Activated naive CD8-positive, alpha-beta T cell treated with anti-CD3 and anti-CD28 coated beads, Interleukin-2, amount 50 U/mL, for 24 hours (primary cell): ENCODE data around the gene IQCE.

ENCODE experiments used
- ATAC-seq: fragments of 150-1000 bp; cut with Tn5 transposase; one replicate; pipeline ENCODE4 v1.10.0; 2021
- DNase-seq: peaks from one replicate; pipeline ENCODE4 v3.0.0; 2021
- H3K27ac Mint-ChIP-seq: one replicate; pipeline ENCODE4 v1.8.0; 2021; ENCODE audit warnings: mild to moderate bottlenecking, mixed read lengths
- H3K27me3 Mint-ChIP-seq: one replicate; pipeline ENCODE4 v1.8.0; 2021; ENCODE audit warnings: mixed read lengths
- H3K36me3 Mint-ChIP-seq: one replicate; pipeline ENCODE4 v1.8.0; 2021; ENCODE audit warnings: low read depth, mixed read lengths
- H3K4me1 Mint-ChIP-seq: one replicate; pipeline ENCODE4 v1.8.0; 2021; ENCODE audit warnings: mixed read lengths
- H3K4me3 Mint-ChIP-seq: one replicate; pipeline ENCODE4 v1.8.0; 2021; ENCODE audit warnings: mild to moderate bottlenecking, moderate library complexity, mixed read lengths
- H3K9me3 Mint-ChIP-seq: one replicate; pipeline ENCODE4 v1.8.0; 2021; ENCODE audit warnings: mixed read lengths

Gene IQCE

DNA sequence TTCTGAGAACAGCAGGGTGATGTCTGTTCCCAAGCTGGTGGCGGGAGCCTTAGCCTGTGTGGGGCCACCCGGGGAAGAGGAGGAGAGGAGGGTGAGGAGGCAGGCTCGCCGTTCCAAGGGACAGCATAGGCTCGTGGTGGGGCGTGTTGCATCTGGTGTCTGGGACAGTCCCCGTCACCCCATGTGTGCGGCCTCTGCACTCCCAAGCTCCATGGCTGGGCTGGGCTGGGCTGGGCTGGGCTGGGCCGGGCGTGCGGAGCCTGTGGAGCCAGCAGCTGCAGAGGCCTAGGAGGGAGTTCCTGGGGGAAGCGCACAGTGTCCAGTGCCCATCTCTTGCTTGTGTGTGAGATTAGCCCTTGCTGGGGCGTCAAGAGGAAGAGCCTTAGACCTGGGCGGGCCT lies 52.1 kb downstream of the IQCE start:
- H3K9me3 Mint-ChIP-seq = no peaks in the 10 kb centered on the region
- ATAC-seq (no peak), DNase-seq (no peak)
- no peaks in the 10 kb centered on the region for H3K36me3 Mint-ChIP-seq
- no peak overlapping the region for H3K27ac Mint-ChIP-seq
- peaks cover 10% of the 10 kb centered on the region for H3K4me1 Mint-ChIP-seq
- no peak overlapping the region for H3K4me3 Mint-ChIP-seq
- no peaks in the 10 kb centered on the region for H3K27me3 Mint-ChIP-seq

DNA sequence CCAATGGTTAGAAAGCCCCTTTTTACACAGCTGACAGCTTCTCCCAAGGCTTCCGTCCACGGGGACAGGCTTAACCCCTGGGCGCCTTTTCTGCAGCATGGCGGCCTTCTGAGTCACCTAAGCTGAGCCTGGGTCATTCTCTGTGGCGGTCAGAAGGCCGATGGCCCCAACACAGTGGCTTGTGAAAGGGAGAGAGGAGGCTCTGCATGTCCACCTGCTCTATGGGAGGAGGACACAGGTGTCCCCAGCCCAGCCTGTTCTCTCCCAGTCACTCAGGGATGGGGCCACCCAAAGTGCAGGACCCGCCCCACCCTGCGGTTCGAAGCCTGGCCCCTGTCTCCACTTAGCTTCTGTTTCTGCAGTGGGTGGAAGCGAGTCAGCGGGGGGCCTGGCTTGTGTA lies 52.6 kb downstream of the IQCE start:
- Mint-ChIP-seq H3K9me3 (no peaks in the 10 kb centered on the region), H3K27me3 (no peaks in the 10 kb centered on the region), H3K4me3 (no peak overlapping the region), H3K36me3 (no peaks in the 10 kb centered on the region), H3K27ac (no peak overlapping the region), H3K4me1 (peaks cover 10% of the 10 kb centered on the region)
- peak; percentile 26 for ATAC-seq
- no peak for DNase-seq

DNA sequence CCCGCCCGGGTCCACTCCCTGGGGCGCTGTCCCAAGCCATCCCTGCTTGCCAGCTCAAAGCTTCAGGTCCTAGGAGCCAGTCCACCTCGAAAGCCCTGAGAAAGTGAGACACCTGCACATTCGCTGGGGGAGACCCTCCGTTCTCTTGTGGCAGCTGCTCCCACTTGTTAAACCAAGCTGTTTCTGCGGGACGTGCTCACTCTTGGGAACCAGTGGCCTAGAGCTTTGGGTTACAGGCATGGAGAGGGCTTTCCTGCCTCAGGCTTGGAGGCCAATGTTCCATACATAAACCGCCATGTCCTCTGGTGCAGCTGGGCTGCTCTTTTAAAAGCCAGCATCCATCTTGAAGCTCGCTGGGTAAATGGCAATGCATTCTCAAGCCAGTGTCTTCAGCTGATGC lies 53.1 kb downstream of the IQCE start:
- Mint-ChIP-seq H3K4me1 (peaks cover 10% of the 10 kb centered on the region), H3K27ac (no peak overlapping the region), H3K9me3 (no peaks in the 10 kb centered on the region), H3K36me3 (no peaks in the 10 kb centered on the region), H3K27me3 (no peaks in the 10 kb centered on the region), H3K4me3 (no peak overlapping the region)
- no peak for ATAC-seq
- DNase-seq = no peak

DNA sequence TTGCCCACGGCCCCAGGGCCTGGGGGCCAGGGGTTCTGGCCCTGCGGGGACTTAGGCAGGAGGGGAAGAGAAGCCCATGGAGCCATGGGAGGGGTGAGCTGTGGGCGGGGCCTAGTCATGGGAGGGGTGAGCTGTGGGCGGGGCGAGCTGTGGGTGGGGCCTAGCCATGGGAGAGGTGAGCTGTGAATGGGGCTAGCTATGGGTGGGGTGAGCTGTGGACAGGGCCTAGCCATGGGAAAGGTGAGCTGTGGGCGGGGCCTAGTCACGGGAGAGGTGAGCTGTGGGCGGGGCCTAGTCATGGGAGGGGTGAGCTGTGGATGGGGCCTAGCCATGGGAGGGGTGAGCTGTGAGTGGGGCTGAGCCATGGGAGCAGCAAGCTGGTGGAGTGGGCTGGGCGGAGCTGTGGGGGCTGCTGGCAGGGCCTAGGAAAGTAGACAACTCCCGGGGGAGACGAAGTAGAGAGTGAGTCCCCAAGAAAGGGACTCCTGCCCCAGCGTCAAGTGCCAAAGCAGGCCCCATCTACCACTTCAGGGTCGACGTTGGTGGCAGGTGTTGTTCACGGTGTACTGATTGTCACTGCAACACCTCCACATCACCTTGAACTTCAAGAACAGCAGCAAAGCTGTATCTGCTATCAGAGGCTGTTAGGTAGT lies 53.8 kb downstream of the IQCE start:
- H3K9me3 Mint-ChIP-seq = no peaks in the 10 kb centered on the region
- ATAC-seq (no peak), DNase-seq (no peak)
- no peaks in the 10 kb centered on the region for H3K36me3 Mint-ChIP-seq
- H3K4me3 Mint-ChIP-seq = no peak overlapping the region
- no peaks in the 10 kb centered on the region for H3K27me3 Mint-ChIP-seq
- H3K4me1 Mint-ChIP-seq = peaks cover 10% of the 10 kb centered on the region
- H3K27ac Mint-ChIP-seq = no peak overlapping the region

DNA sequence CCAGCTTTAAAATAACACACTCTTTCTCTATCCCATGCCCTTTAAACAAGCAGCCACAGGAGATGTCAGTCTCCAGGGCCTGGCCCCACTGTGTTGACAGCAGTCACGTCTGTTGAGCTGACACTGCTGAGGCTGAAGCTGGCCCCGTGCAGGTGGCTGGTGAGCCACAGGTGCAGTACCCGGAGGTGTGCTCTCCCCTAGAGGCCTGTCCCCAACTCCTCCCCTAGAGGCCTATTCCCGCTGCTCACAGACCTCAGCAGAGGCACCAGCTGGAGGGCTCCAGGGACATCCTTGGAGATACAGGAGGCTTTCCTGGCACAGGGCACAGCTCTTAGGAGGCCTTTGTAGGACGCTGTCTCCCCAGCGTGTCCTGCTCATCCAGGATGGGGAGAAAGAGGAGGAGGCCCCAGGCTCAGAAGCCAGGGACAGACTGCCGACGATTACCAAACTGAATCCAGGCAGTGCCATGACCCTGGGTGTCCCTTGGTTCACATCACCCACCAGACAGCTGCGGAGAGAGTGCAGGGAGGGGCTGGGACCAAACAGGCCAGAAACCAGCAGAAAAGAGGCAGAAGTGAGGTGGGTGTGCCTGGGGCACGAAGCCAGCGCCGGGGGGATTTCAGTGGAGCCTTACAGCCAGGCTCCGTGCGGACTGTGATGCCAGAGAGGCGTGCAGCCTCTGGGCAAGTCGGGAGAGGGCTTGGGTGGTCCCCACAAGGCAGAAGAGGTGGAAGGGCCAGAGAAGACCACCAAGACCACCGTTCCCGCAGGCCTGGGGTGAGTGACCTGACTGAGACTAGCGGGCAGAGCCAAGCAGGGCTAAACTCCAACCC lies 54.5 kb downstream of the IQCE start:
- Mint-ChIP-seq H3K4me3 (no peak overlapping the region), H3K27ac (no peak overlapping the region), H3K27me3 (no peaks in the 10 kb centered on the region), H3K36me3 (no peaks in the 10 kb centered on the region), H3K9me3 (no peaks in the 10 kb centered on the region), H3K4me1 (peaks cover 7% of the 10 kb centered on the region)
- DNase-seq = no peak
- no peak for ATAC-seq

DNA sequence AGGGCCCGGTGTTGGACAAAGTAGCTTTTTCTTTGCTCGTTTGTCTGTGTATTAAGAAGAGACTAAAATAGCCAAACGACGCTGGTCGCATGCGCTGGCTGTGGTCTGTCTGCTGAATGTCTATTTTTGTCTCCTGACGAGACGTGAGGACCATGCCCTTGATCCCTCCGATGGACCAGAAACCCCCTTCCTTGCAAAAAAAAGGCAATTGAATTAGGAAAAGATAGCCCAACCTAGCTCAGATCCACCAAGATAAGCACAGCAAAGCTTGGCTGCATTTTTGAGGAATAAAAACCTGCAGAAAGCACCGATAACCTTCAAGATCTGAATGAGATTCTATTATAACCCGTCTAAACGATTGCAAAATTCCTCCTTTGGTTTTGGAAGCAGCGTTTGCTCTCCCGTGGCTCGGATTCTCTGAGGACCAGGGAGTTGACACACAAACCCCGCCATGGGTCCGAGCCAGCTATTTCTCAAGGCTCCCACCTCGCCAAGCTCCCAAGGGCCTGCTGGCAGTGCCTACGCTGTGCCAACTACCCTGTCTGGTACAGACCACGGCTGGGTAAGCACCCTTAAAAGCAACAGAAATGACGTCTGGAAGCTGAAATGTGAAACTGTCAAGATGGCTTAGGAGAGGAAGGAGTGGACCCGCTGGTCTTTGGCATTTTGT lies 55.3 kb downstream of the IQCE start:
- Mint-ChIP-seq H3K36me3 (no peaks in the 10 kb centered on the region), H3K27me3 (no peaks in the 10 kb centered on the region), H3K4me3 (no peak overlapping the region), H3K27ac (no peak overlapping the region), H3K9me3 (no peaks in the 10 kb centered on the region), H3K4me1 (peaks cover 1% of the 10 kb centered on the region)
- DNase-seq (no peak), ATAC-seq (no peak)

DNA sequence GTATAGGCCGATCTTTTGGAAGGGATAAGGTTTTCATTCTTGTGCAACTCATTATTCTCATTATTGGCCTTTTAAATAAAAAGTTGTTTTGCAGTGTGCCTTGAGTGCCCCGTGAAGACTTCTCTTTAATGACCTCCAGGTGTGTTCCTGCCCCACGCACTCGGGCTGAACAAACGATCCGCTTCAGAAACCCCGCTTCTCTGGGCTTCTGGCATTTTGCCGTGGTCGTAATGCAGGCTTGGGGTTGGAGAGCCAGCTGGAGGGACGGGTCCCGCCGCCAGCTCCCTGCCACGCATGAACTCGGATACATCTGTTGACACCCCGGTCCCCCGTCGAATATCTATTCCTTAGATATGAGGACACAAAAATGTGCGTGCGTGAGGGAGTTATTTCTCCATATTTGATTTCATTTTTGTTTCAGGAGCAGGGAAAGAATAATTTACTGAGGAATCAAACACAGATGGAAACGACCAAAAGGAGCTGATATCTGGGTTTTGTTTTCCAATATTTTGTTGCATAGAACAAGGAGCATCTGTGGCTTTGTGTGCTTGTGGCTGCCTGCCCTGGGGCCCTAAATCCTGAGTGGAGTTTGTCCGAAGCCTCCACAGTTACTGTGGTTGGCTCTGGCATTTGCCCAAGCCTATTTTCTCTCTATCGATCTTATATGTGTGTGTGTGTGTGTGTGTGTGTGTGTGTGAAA lies 56.0 kb downstream of the IQCE start:
- no peak overlapping the region for H3K27ac Mint-ChIP-seq
- H3K36me3 Mint-ChIP-seq = no peaks in the 10 kb centered on the region

DNA sequence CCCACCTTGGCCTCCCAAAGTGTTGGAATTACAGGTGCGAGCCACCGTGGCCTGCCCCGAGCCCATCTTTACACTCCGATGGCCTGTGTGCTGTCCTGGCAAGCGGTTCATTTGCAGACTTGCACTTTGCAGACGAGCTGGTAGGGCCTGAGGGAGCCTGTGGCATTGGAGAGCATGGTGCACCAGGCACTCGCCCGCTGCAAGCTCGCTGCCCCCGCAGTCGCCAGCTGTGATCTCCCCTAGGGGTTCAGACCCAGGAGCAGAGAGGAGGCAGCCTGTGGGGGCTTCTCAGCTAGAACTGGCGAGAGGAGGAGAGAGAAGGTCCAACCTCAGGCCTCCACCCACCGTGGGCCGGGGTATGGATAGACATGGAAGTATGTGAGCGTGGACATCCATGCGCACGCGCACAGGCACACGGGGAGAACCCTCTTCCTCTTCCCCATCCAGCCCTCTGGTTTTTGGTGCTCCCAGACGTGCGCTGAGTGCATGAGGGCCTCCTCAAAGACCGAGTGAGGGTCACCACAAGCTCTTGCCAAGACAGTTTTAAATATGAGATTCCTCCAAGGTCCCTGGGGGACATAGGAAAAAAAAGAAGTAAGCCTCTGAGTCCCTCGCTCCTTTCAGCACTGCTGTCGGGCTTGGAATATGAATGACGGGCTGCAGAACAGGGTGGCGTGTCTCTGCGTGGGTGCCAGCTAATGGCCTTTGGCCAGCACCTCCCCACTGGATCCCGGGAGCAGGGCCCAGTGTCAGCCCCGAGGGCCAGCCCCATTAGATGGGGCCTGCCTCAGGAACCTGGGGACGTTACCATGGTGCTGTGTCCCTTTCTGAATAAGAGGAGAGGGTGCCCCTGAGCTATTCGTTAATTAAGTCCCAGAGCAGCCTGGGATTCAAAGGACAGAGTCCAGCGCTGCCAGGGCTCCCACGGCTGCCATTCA lies 57.9 kb downstream of the IQCE start:
- no peaks in the 10 kb centered on the region for H3K4me1 Mint-ChIP-seq
- H3K27ac Mint-ChIP-seq = no peak overlapping the region
- no peaks in the 10 kb centered on the region for H3K9me3 Mint-ChIP-seq
- no peaks in the 10 kb centered on the region for H3K36me3 Mint-ChIP-seq
- no peak for DNase-seq
- no peaks in the 10 kb centered on the region for H3K27me3 Mint-ChIP-seq
- no peak overlapping the region for H3K4me3 Mint-ChIP-seq
- no peak for ATAC-seq

More for the DNA sequence above, 56.0 kb downstream of the IQCE start:
- H3K4me1 Mint-ChIP-seq = no peaks in the 10 kb centered on the region
- H3K4me3 Mint-ChIP-seq = no peak overlapping the region
- no peaks in the 10 kb centered on the region for H3K9me3 Mint-ChIP-seq
- H3K27me3 Mint-ChIP-seq = no peaks in the 10 kb centered on the region
- no peak for ATAC-seq
- DNase-seq = no peak

DNA sequence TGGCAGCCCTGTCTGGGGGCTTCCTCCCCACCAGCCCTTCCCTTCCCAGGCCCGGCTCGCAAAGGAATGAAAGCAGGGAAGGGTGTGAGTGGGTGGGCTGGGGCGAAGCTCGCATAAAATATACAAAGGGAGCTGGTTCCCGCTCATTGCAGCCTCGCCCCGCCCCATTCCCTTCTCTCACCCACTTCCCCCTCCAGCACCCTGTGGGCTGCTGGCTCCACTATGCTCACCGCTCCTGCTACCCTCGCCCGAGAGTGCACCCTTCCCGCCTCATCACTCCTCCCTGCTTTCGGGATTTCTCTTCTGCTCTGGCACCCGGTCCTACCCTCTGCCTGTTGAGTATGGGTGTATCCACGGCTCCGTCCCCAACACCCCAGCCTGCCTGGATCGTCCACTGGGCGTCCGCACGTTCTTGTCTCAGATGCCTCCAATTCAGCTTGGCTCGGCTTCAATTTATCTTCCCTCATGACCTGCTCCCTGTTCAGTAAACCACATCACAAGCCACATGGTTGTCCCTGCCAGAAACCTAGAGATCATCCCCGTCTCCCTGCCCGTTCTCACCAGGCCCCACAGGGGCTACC lies 58.6 kb downstream of the IQCE start:
- Mint-ChIP-seq H3K36me3 (no peaks in the 10 kb centered on the region), H3K27ac (no peak overlapping the region), H3K4me1 (no peaks in the 10 kb centered on the region), H3K9me3 (no peaks in the 10 kb centered on the region), H3K27me3 (no peaks in the 10 kb centered on the region), H3K4me3 (no peak overlapping the region)
- ATAC-seq = no peak
- DNase-seq = no peak

DNA sequence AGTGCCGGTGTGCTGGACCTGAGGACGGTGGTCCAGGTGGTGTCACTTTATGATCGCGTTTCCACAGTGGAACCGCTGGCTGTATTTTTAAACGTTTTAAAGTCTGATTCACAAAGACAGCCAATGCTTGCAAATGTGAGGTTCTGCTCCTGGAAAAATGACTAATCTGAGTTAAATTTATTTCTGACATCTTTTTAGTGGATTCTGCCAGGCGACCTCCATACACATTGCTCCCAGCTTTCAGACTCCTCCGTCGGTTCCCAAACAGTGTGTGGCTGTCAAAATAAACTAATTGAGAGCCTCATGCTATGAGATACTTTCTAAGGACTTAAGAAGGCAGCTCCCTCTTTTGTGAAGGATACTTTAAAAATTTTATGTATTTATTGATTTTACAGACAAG lies 60.3 kb downstream of the IQCE start:
- H3K4me3 Mint-ChIP-seq = no peak overlapping the region
- no peaks in the 10 kb centered on the region for H3K36me3 Mint-ChIP-seq
- H3K27ac Mint-ChIP-seq = no peak overlapping the region
- ATAC-seq = no peak
- H3K4me1 Mint-ChIP-seq = no peaks in the 10 kb centered on the region
- no peaks in the 10 kb centered on the region for H3K9me3 Mint-ChIP-seq
- no peak for DNase-seq
- H3K27me3 Mint-ChIP-seq = no peaks in the 10 kb centered on the region

DNA sequence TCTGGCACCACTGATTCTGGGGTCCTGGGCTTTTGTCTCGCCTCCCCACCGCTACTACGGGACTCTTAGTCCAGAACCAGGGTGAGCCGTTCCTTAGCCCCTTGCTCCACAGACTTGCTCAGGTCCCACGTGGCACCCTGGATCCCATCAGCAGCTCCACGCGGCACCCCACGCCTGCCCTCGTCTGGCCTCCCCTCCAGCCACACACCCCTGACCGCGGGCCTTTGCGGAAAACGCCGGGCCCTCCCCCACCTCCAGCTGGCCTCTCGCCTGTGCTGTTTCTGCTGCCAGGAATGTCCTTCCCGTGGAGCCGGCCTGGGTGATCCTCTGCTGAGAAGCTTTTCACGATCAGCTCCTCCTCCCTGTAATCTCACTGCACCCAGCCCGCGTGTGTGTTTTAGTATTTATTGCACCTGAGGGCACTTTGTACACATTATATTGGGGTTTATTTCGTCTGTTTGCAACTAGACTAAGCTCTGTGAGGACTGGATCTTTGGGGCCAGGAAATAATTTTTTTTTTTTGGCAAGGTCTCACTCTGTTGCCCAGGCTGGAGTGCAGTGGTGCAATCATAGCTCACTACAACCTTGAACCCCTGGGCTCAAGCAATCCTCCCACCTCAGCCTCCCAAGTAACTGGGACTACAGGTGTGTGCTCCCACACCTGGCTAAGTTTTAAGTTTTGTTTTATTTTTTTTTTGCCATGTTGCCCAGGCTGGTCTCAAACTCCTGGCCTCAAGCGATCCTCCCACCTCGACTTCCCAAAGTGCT lies 62.5 kb downstream of the IQCE start:
- Mint-ChIP-seq H3K27ac (no peak overlapping the region), H3K4me3 (no peak overlapping the region), H3K27me3 (no peaks in the 10 kb centered on the region), H3K36me3 (no peaks in the 10 kb centered on the region), H3K4me1 (no peaks in the 10 kb centered on the region), H3K9me3 (no peaks in the 10 kb centered on the region)
- no peak for ATAC-seq
- DNase-seq = no peak

DNA sequence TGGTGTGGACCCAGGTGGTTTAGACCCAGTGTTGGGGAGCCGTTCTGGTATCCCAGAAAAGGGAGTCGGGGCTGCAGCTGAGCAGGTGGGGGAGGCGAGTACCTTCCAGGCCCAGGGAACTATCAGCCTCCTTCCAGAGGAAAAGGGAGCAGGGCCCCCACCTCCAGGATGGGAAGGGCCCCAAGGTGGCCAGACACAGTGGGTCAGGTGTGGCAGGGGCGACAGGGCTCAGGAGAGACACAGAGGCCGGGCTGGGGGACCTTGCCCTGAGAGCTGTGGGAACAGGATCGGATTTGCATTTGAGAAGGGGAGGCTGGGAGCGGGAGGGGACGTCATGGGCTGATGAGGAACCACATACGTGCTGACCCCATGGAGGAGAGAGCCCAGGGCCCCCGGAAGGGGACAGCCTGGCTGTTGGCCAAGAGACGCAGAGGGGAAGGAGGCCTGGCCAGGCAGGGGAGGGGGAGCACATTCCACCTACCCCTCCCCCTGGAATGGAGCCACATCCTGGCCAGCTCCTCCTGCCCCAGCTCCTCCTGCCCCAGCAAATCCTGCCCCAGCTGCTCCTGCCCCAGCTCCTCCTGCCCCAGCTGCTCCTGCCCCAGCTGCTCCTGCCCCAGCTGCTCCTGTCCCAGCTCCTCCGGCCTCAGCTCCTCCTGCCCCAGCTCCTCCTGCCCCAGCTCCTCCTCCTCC lies 63.3 kb downstream of the IQCE start:
- DNase-seq (no peak), ATAC-seq (no peak)
- no peaks in the 10 kb centered on the region for H3K4me1 Mint-ChIP-seq
- no peaks in the 10 kb centered on the region for H3K36me3 Mint-ChIP-seq
- no peaks in the 10 kb centered on the region for H3K27me3 Mint-ChIP-seq
- H3K9me3 Mint-ChIP-seq = no peaks in the 10 kb centered on the region
- H3K27ac Mint-ChIP-seq = no peak overlapping the region
- no peak overlapping the region for H3K4me3 Mint-ChIP-seq
